Medulla oblongata (tissue), 1 donor: ENCODE results near the gene SYNE2.
A peak's percentile ranks its signal among the peaks of the same experiment; 100 is the strongest.

Source experiments
- DNase-seq: peaks from one replicate; pipeline ENCODE4 v3.0.0-alpha.2; 2015; ENCODE audit errors: extremely low spot score

Gene SYNE2

GRCh38 chr14:64218344-64219240 lies 365.8 kb downstream of the SYNE2 start:
- no peak for DNase-seq

GRCh38 chr14:64220056-64220455 lies 367.3 kb downstream of the SYNE2 start:
- no peak for DNase-seq

- no peak for DNase-seq
Measured at GRCh38 chr14:64220466-64220865, 367.7 kb downstream of the SYNE2 start.

GRCh38 chr14:64221391-64222003 lies 368.7 kb downstream of the SYNE2 start:
- no peak for DNase-seq

- no peak for DNase-seq
Measured at GRCh38 chr14:64225151-64225757, 372.4 kb downstream of the SYNE2 start.

GRCh38 chr14:64227856-64228255 lies 375.1 kb downstream of the SYNE2 start:
- DNase-seq = no peak

- no peak for DNase-seq
Measured at GRCh38 chr14:64229489-64229888, 376.7 kb downstream of the SYNE2 start.

- no peak for DNase-seq
Measured at GRCh38 chr14:64232095-64232838, 379.5 kb downstream of the SYNE2 start.

GRCh38 chr14:64232944-64233343 lies 380.1 kb downstream of the SYNE2 start:
- no peak for DNase-seq

- no peak for DNase-seq
Measured at GRCh38 chr14:64233531-64234190, 380.9 kb downstream of the SYNE2 start.

GRCh38 chr14:64234877-64235651 lies 382.3 kb downstream of the SYNE2 start:
- DNase-seq = no peak

GRCh38 chr14:64235652-64236640 lies 383.1 kb downstream of the SYNE2 start:
- no peak for DNase-seq

- no peak for DNase-seq
Measured at GRCh38 chr14:64238049-64238448, 385.2 kb downstream of the SYNE2 start.

GRCh38 chr14:64238631-64239030 lies 385.8 kb downstream of the SYNE2 start:
- no peak for DNase-seq

GRCh38 chr14:64244279-64244678 lies 391.5 kb downstream of the SYNE2 start:
- peak; percentile 37 for DNase-seq

- no peak for DNase-seq
Measured at GRCh38 chr14:64245491-64245890, 392.7 kb downstream of the SYNE2 start.

GRCh38 chr14:64246688-64247087 lies 393.9 kb downstream of the SYNE2 start:
- no peak for DNase-seq

- no peak for DNase-seq
Measured at GRCh38 chr14:64247195-64247594, 394.4 kb downstream of the SYNE2 start.

- no peak for DNase-seq
Measured at GRCh38 chr14:64248689-64249088, 395.9 kb downstream of the SYNE2 start.
